Thyroid gland (tissue), 4 donors: ENCODE results near the gene HTR4.

ENCODE experiments used
- CTCF ChIP-seq, 6 experiments: fragments of 200-600 bp in 3 of 6; fragments of 450-650 bp in 3 of 6; sonication (generic) in 3 of 6; IDR thresholded peaks; one replicate each; pipeline ENCODE4 v1.5.1; 2016 to 2019; ENCODE audit warnings: antibody characterized with exemption in 6 of 6, mild to moderate bottlenecking in 2 of 6, inconsistent platforms in 1 of 6, moderate library complexity in 1 of 6
- POLR2A ChIP-seq, 2 donors: fragments of 450-650 bp; IDR thresholded peaks; one replicate each; pipeline ENCODE4 v1.6.1; 2017; ENCODE audit warnings: antibody characterized with exemption in 2 of 2, mild to moderate bottlenecking in 2 of 2, moderate library complexity in 1 of 2

GRCh38 chr5:148686660-148687059 is 32.3 kb upstream of the HTR4 start:
- TF ChIP-seq CTCF (IDR thresholded peaks at IDR 0.05) (no peak), POLR2A (IDR thresholded peaks at IDR 0.05) (no peak)
